ENCODE data around the gene KCNK1.

The KCNK1 gene

DNA sequence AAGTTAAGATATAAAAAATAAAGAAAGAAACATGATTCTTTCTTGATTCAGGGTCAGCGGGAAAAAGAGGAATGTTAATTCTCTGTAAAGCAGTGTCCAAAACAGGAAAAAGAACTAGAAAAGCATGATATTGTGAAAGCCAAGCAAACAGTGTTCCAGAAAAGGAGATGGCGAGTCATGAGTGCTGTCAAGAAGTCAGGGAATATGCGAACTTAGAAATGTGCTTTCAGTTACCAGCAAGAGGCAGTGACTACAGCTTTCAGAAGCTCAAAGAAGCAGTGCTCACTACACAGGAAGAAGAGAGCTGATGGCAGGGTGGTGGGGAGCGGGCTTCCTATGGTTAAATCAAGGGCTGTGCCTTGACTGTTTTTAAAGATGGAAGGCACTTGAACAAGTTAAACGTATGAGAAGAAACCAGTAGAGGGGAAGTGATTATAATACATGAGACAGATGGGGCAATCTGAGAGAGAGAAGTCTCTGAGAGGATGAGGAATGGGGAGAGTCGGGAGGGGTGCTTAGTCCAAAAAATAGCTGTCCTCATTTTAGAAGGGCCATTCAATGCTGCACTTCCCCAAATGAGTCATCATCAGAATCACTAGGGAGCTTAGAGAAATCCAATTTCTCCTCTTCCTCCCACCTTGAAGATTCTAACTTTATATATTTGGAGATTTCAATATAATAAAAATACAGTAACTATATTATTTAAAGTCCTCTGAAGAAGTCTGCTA, 90.4 kb downstream of the KCNK1 start:
- DNase-seq (ENCODE audit: low read depth in 2 of 3, low spot score in 2 of 3): no peak

GRCh38 chr1:233704898-233705723, 91.2 kb downstream of the KCNK1 start:
- DNase-seq (ENCODE audit: low read depth in 2 of 3, low spot score in 2 of 3): no peak

- DNase-seq (ENCODE audit: low read depth in 2 of 3, low spot score in 2 of 3): no peak
Observed at GRCh38 chr1:233707153-233707879, 93.4 kb downstream of the KCNK1 start.

DNA sequence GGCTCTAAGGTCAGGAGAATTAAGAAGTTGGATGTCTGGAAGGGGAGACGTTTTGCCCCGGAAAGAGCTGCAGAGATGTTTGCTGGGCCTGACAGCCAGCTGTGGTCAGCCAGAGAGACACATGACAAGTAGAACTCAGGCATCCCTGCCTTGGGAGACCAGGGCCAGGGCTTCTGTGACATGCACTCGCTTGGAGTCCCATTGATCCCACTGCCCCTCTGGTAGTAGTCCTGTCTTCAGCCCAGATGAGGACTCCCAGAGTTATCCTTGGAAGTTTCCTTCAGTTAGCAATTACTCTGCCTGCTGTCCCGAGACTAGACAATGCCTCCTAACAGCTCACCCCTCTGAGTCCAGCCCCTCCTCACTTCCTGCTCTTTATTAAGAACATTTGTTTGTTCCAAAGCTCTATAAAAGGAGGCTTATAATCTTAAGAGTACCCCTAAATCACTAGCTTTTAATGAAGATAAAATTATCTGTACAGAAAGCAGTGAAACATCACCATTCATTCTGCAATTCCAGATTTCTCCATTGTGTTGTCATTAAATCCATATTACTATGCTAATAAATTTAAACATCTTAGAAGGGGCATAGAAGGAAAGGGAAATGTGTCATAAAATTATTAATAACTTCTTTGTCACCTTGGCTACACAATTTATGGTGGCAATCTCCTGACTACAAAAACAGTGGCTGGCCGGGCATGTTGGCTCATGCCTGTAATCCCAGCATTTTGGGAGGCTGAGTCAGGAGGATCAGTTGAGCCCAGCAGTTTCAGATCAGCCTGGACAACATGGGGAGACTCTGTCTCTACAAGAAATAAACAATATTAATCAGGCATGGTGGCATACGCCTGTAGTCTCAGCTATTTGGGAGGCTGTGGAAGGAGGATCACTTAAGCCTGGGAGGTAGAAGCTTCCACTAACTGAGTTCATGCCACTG, 94.2 kb downstream of the KCNK1 start:
- DNase-seq (ENCODE audit: low read depth in 2 of 3, low spot score in 2 of 3): no peak

DNA sequence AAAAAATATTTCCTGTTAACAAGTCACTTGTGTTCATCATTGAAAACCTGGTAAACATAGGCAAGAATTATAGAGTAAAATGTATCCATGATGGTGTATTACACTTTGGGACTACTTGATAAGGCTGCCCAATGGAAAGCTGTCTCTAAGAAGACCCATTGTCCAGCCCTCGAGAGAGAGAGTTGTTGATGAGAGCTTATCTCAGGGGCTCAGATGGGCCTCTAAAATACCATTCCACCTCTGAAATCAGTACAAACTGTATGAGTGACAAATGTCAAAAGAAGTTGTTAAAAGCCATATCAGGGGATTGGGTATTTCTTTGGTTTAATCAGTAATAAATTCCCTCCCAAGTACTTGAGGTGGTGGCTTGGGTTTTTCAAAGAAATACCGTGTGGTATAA, 96.1 kb downstream of the KCNK1 start:
- no peak for DNase-seq (ENCODE audit: low read depth in 2 of 3, low spot score in 2 of 3)

- no peak for DNase-seq (ENCODE audit: low read depth in 2 of 3, low spot score in 2 of 3)
Observed at GRCh38 chr1:233710507-233710906, 96.6 kb downstream of the KCNK1 start.

DNA sequence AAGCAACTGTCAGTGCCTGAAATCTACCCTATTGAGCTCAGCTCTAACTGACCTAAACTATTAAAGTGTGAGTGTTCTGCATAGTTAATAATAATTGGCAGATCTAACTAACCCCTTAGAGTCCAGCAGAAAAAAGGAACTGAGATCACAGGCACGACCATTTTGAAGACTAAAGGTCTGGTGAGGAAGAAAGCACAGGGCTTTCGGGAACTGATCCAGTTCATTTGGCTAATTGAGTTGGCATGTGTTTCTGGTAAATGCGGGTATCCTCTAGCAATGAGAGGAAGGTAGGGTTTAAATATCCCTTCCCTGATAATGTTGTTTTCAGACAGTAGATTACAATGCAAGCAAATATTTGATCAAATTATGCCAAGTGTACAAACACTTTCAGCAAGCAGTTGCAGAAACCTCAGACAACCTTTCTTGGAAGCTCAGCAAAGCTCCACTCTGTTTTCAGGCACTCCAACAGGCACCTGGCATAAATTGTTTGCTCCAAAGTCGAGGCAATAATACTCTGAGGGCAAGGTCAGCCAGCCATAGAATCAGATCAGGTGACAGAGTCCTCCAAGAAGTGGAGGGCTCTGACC, 100.8 kb downstream of the KCNK1 start:
- no peak for DNase-seq (ENCODE audit: low read depth in 2 of 3, low spot score in 2 of 3)

- DNase-seq (ENCODE audit: low read depth in 2 of 3, low spot score in 2 of 3): no peak
Observed at GRCh38 chr1:233718057-233718456, 104.2 kb downstream of the KCNK1 start.

DNA sequence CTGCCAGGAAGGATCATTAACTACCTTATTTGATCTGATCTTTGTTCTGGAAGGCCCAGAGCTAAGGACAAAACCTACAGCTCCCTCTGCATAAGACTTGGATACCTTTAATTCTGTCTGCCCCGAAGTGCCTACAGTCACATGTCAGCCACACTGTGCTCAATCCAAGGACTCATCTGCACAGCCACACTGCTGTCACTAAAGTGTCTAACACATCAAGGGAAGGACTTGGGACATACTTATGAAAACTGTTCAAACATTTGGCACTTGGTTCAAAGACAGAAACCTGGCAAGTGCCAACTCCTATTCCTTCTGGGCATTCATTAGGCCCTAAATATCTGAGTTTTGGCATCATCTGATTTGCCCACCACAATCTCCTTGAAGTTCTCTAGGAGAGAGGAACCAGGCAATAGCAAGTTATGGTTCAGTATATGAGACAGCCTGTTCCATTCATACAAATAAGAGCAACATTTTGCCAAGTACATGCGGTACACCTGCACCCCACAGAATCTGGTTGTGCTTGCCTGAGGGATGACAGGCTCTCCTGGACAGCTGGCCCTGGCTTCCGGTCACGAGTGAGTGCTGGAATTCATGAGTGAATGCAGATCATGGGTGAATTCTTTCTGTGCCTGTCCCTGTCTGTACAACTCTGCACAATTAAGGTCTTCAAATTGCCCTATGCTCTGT, 105.9 kb downstream of the KCNK1 start:
- no peak for DNase-seq (ENCODE audit: low read depth in 2 of 3, low spot score in 2 of 3)

- DNase-seq (ENCODE audit: low read depth in 2 of 3, low spot score in 2 of 3): no peak
Observed at GRCh38 chr1:233721004-233721595, 107.2 kb downstream of the KCNK1 start.
